NCI-H526 (cell line): ENCODE results near the gene PKP3.
"Not testable (repeated sequence)": the region's sequence is repeated elsewhere in the genome, so short reads cannot be mapped to it uniquely, and the experiment has no call there.

Experiments used
- DNase-seq, 2 experiments: peaks; one replicate each; lab custom pipeline; 2025; lab: John Stamatoyannopoulos, UW

PKP3 gene

DNA sequence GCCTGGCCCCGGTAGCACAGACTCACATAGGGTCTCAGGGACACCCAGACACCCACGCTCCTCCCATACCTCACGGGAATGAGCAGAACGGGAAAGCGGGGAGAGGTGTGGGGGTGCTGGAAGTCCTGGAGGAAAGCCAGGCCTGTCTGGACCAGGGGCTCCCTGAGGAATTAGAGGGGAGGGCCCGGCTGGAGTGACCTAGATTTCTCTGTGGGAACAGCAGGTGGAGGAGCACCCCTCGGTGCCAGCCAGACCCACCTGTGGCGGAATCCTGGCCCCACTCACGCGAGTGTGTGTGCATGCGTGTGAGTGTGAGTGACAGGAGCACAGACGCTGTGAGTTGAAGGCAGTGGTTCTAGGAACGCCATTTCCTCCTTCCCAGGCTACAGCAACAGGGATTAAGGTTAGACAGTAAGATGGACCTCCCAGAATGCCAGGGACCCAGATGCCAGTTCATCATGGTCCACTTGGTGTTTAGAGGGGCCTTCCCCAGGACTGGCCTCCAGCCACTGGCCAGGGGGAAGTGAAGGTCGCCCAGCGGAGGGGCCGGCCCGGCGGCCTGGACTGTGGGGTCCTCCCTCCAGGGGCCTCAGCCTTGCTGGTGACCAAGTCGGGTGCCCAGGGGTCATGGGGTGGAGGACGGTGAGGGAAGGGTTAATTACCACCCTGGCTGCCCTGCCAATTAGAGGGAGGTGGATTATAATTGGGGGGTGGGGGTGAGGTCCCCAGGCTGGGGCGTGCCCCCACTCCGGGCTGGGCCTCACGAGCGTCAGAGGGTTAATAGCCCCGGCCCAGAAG lies 1.0 kb downstream of the PKP3 start:
- DNase-seq = no peak

DNA sequence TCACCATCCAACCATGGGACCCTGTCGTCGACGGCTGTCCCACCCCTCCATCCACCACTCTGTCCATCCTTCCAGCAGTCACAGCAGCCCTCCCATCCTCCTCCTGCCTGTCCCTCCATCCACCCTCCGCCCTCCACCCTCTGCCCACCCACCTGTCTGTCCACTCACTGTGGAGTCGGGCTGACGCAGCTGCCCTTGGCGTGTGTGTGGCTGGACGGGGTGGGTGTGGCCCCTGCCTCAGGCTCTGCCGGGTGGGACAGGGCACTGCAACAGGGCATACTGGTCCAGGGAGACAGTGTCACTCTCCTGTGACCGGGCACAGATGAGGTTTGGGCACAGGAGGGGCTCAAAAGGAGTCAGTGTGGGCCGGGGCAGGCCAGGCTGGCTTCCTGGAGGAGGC lies 1.9 kb downstream of the PKP3 start:
- no peak for DNase-seq

GRCh38 chr11:396511-396947 lies 2.5 kb downstream of the PKP3 start:
- peak in 1 of 2 experiments; percentile 80 for DNase-seq

GRCh38 chr11:396948-397548 lies 3.0 kb downstream of the PKP3 start:
- DNase-seq = peak in 1 of 2 experiments; percentile 89

DNA sequence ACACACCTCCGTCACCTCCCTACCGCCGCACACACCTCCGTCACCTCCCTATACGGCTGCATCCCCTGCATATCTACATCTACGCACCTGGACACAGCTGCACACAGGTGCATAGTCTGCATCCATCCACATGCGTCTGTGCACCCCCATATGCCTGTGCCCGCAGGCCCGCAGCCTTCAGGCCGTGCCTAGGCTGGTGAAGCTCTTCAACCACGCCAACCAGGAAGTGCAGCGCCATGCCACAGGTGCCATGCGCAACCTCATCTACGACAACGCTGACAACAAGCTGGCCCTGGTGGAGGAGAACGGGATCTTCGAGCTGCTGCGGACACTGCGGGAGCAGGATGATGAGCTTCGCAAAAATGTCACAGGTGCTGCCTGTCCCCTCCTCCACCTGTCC lies 4.8 kb downstream of the PKP3 start:
- DNase-seq = no peak

GRCh38 chr11:399731-400211 lies 5.8 kb downstream of the PKP3 start:
- no peak for DNase-seq

DNA sequence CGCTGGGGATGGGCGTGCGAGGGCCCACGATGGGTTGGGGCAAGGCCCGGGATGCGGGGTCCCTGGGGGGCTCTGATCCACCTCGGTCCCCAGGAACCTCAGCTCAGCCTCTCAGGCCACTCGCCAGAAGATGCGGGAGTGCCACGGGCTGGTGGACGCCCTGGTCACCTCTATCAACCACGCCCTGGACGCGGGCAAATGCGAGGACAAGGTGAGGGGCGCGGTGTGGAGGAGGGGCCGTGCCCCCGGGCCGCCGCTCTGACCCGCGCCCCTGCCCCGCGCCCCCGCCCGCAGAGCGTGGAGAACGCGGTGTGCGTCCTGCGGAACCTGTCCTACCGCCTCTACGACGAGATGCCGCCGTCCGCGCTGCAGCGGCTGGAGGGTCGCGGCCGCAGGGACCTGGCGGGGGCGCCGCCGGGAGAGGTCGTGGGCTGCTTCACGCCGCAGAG lies 6.3 kb downstream of the PKP3 start:
- DNase-seq = no peak

DNA sequence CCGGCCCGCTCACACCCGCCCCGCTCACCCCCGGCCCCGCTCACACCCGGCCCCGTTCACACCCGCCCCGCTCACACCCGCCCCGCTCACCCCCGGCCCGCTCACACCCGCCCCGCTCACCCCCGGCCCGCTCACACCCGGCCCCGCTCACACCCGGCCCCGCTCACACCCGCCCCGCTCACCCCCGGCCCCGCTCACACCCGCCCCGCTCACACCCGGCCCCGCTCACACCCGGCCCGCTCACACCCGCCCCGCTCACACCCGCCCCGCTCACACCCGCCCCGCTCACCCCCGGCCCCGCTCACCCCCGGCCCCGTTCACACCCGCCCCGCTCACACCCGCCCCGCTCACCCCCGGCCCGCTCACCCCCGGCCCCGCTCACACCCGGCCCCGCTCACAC lies 7.2 kb downstream of the PKP3 start:
- DNase-seq = not testable (repeated sequence)

GRCh38 chr11:403021-403760 lies 9.2 kb downstream of the PKP3 start:
- no peak for DNase-seq

- DNase-seq = no peak
These were observed 9.9 kb downstream of the PKP3 start for GRCh38 chr11:403761-404431.

GRCh38 chr11:404551-405264 lies 10.7 kb downstream of the PKP3 start:
- DNase-seq = no peak

DNA sequence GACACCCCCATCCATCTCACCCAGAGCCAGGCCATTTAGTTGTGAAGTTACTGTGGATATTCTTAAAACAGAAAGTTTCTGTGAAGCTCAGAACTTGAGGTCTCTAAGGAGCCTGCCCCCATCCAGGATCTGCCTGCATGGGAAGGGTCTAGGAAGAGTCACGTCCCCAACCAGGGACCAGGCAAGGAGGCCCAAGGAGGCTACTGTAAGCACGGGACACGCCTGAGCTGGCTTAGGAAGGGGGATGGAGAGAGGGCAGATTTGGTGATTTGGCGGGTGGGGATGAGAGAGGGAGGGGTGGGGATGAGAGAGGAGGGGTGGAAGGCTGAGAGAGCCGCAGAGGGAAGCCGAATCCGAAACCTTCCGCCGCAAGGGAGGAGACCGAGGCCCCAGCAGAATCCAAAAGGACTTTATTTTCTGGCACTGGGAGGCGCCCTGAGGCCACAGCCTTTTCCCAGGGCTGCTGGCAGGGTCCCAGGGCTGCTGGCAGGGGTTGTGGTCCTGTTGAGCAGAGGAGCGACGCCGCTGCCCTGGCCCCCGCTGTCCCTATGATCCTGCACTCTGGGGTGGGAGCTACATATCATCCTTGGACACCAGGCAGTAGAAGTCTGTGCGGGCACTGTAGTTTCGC lies 11.4 kb downstream of the PKP3 start:
- DNase-seq = no peak

GRCh38 chr11:405954-406795 lies 12.2 kb downstream of the PKP3 start:
- no peak for DNase-seq

DNA sequence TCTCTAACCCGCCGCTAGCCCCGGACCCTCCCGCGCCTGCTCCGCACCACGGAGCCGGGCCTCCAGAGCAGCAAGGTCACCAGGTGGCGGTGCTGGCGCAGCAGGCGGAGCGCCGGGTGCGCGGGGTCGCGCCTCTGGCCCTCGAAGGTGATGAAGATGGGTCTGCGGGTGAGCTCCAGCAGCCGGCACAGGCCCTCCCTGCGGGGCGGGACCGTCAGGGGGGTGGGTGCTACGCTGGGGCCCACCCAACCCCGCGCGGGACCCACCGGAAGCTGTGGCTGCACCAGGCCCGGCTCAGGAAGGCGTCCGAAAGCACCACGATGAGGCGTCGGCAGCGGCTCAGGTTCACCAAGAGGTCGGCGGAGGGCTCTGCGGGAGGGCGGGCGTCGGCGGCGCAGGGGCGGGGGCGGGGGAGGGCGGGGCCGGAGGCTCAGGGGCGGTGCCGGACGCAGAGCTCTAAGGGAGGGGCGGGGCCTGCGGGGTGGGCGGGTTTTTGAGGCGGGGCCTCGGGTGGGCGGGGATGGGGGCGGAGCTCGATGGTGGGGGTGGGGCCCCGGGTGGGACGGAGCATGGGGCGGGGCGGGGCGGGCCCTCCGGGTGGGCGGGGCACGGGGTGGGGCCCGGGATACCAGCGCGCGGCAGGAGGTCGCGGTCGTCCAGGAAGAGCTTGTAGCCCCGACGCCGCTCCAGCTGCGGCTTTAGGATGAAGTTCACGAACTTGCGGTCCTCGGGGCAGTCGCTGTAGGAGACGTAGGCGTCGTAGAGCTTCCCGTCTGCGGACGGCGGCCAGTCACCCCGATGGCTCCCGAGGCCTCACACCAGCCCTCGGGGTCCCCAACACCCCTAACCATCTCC lies 13.0 kb downstream of the PKP3 start:
- peak; percentile 59 to 90 for DNase-seq

DNA sequence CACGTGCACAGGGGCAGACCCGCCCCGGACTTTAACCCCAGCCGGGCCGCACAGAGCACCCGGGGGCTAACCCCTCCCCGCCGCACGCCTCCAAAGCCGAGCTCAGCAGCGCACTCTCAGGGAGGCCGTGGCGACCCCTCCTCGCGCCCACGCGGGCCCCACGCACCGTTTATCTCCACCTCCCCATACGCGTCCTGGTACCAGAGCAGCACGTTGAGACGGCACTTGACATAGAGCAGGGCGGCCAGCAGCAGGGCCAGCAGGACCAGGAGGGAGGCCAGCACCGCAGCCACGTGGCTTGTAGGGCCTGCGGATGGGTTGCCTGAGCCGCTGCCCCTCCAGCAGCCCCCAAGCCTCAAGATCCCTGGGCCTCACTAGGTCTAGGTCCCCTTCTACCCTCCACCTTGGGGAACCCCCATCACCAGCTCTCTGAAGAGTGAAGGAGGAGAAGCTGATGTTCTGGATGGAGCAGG lies 13.7 kb downstream of the PKP3 start:
- DNase-seq = no peak

DNA sequence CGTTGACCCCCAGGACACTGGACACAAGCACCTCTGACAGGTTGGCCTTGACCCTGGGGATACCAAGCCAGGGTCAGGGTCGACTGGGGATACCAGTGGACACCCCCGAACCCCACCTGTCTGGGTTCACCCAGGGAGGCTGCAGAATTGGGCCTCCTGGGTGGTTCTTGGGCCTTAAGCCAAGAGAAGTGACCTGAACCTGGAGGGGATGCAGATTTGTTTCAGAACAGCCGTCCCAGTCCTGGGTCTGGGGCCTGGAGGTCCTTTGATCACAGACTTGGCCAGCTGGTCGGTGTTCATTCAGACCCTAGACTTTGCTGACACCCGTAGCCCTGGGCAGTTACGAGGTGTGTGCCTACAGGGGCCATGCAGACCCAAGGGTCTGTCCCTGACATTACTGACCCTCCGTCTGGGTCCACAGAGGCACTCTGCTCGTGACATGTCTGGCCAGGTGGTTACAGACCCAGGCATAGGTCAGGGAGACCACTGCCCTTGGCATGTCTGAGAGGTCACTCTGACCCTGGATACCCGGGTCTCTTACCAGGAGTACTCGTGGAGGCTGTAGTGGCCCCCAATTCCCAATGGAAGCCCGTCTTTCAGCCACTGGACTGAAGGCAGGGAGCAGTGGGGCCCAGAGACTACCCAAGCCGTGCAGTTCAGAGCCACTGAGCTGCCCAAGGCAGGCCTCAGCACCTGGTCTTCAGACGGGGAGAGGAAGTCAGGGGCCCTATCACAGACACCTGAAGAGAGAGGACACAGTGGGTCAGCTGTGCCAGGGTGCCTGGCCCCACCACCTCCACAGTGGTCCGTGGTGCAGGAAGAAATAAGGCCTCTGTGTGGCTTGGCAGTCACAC lies 14.4 kb downstream of the PKP3 start:
- DNase-seq = no peak

GRCh38 chr11:409008-409599 lies 15.1 kb downstream of the PKP3 start:
- DNase-seq = no peak
